GM19468 (cell line): ENCODE data around the gene BCAR1.

ENCODE experiments used
- ATAC-seq: cut with Tn5 transposase; IDR thresholded peaks from one replicate; pipeline ENCODE4 v1.9.1; 2021; ENCODE audit warnings: mild to moderate bottlenecking, moderate library complexity, moderate number of reproducible peaks; ENCODE audit not compliant: unreplicated experiment; ENCODE audit errors: extremely low read depth

The BCAR1 gene

DNA sequence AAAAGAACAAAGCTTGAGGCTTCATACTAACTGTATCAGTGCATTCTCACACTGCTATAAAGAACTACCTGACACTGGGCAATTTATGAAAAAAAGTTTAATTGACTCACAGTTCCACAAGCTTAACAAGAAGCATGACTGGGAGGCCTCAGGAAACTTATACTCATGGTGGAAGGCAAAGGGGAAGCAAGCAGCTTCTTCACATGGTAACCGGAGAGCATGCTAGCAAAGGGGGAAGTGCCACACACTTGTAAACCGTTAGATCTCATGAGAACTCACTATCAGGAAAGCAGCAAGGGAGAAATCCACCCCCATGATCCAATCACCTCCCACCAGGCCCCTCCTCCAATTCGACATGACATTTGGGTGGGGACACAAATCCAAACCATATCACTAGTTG lies 69.8 kb downstream of the BCAR1 start:
- ATAC-seq = no peak

DNA sequence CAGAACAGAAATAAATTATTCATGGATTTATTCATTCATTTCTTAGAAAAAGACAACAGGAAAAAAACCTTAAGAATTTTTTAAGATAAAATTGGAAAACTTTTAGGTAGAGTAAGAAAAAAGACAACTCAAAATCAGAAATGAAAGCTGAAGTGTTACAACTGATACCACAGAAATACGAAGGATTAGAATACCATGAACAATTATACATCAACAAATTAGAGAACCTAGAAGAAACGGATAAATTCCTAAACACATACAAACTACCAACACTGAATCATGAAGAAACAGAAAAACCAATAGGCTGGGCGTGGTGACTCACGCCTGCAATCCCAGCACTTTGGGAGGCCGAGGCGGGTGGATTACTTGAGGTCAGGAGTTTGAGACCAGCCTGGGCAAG lies 72.2 kb downstream of the BCAR1 start:
- no peak for ATAC-seq
